ENCODE results near the gene SLC35G6.

GRCh38 chr17:7440113-7440833 is 41.0 kb upstream of the SLC35G6 start:
- no peak for TF ChIP-seq CTCF (IDR thresholded peaks at IDR 0.05)
- TF ChIP-seq POLR2A (IDR thresholded peaks at IDR 0.05) = no peak
- TF ChIP-seq POLR2AphosphoS5 (IDR thresholded peaks at IDR 0.05) = no peak
